CD14-positive monocyte (primary cell): ENCODE measurements around the gene HS6ST3. TPM values are rescaled to one million over a fixed set of nuclear protein-coding genes. Genes with fewer than 3 reads are reported as not detected.
"Not testable (repeated sequence)": the region's sequence is repeated elsewhere in the genome, so short reads cannot be mapped to it uniquely, and the experiment has no call there.

Experiments
- DNase-seq, 3 donors: peaks; one replicate each; pipeline ENCODE4 v3.0.0-alpha.2; 2011 to 2022
- H2AFZ ChIP-seq: 2 replicates; pipeline ENCODE4 v1.6.0; 2012; ENCODE audit warnings: mild to moderate bottlenecking, low read depth, low read length, inconsistent platforms; ENCODE audit not compliant: insufficient read depth, poor library complexity, severe bottlenecking
- H3K27ac ChIP-seq, 2 donors: 1 replicate in 1 of 2; 2 replicates in 1 of 2; pipeline ENCODE4 v1.5.1; 2012 to 2013; ENCODE audit warnings: low read length in 2 of 2, control low read depth in 1 of 2, inconsistent platforms in 1 of 2, low read depth in 1 of 2, mild to moderate bottlenecking in 1 of 2
- H3K27me3 ChIP-seq, 2 donors: one replicate each; pipeline versions ENCODE4 v1.6.0 to v1.6.1; 2011 to 2013; ENCODE audit warnings: low read length in 2 of 2; ENCODE audit not compliant: control insufficient read depth in 2 of 2, insufficient read depth in 2 of 2
- H3K36me3 ChIP-seq, 2 donors: replicated peaks in 1 of 2; 1 replicate in 1 of 2; 2 replicates in 1 of 2; pipeline versions ENCODE4 v1.5.1 to v1.6.1; 2012 to 2013; ENCODE audit warnings: low read length in 2 of 2, control low read depth in 1 of 2, inconsistent platforms in 1 of 2, mild to moderate bottlenecking in 1 of 2; ENCODE audit not compliant: insufficient read depth in 2 of 2, control insufficient read depth in 1 of 2
- H3K4me1 ChIP-seq, 2 donors: 1 replicate in 1 of 2; 2 replicates in 1 of 2; pipeline versions ENCODE4 v1.5.1 to v1.6.1; 2012 to 2013; ENCODE audit warnings: low read length in 2 of 2, control low read depth in 1 of 2, inconsistent platforms in 1 of 2, mild to moderate bottlenecking in 1 of 2, moderate library complexity in 1 of 2; ENCODE audit not compliant: insufficient read depth in 2 of 2, control insufficient read depth in 1 of 2
- H3K4me2 ChIP-seq: replicated peaks from 2 replicates; pipeline ENCODE3; 2012; ENCODE audit warnings: low read length, moderate library complexity, mild to moderate bottlenecking; ENCODE audit not compliant: poor library complexity, severe bottlenecking; ENCODE audit errors: extremely low read depth
- H3K4me3 ChIP-seq, 3 experiments: fragments of 200-600 bp in 1 of 3; sonication (generic) in 1 of 3; replicated peaks in 1 of 3; 1 replicate in 2 of 3; 2 replicates in 1 of 3; pipeline ENCODE4 v1.5.1; 2011 to 2013; ENCODE audit warnings: low read length in 3 of 3, mild to moderate bottlenecking in 3 of 3, control low read depth in 2 of 3, low read depth in 2 of 3, inconsistent platforms in 1 of 3, moderate library complexity in 1 of 3
- H3K79me2 ChIP-seq: 2 replicates; pipeline ENCODE4 v1.6.0; 2012; ENCODE audit warnings: mild to moderate bottlenecking, control low read depth, inconsistent platforms, low read length, moderate library complexity; ENCODE audit not compliant: insufficient read depth
- H3K9ac ChIP-seq: 2 replicates; pipeline ENCODE4 v1.6.0; 2017; ENCODE audit warnings: low read length, mild to moderate bottlenecking; ENCODE audit not compliant: insufficient read depth, poor library complexity, severe bottlenecking
- H3K9me3 ChIP-seq, 2 donors: replicated peaks in 1 of 2; 1 replicate in 1 of 2; 2 replicates in 1 of 2; pipeline versions ENCODE4 v1.5.1 to v1.6.1; 2012 to 2013; ENCODE audit warnings: low read length in 2 of 2, control low read depth in 1 of 2; ENCODE audit not compliant: control insufficient read depth in 1 of 2, insufficient read depth in 1 of 2
- H4K20me1 ChIP-seq: 2 replicates; pipeline ENCODE4 v1.6.0; 2012; ENCODE audit warnings: mild to moderate bottlenecking, low read length, control low read depth, moderate library complexity; ENCODE audit not compliant: insufficient read depth
- H3K27ac Mint-ChIP-seq, 7 donors: one replicate each; pipeline ENCODE4 v1.8.0; 2020; ENCODE audit warnings: mild to moderate bottlenecking in 7 of 7, mixed read lengths in 7 of 7, moderate library complexity in 6 of 7, inconsistent platforms in 2 of 7
- H3K27me3 Mint-ChIP-seq, 3 donors: one replicate each; pipeline ENCODE4 v1.8.0; 2021 to 2022; ENCODE audit warnings: low read depth in 3 of 3, mild to moderate bottlenecking in 3 of 3, mixed read lengths in 3 of 3, moderate library complexity in 3 of 3, inconsistent platforms in 1 of 3
- H3K36me3 Mint-ChIP-seq, 2 donors: one replicate each; pipeline ENCODE4 v1.8.0; 2020; ENCODE audit warnings: mixed read lengths in 2 of 2, inconsistent platforms in 1 of 2, mild to moderate bottlenecking in 1 of 2
- H3K4me1 Mint-ChIP-seq: one replicate; pipeline ENCODE4 v1.8.0; 2020; ENCODE audit warnings: mild to moderate bottlenecking, mixed read lengths
- H3K4me3 Mint-ChIP-seq, 2 donors: one replicate each; pipeline ENCODE4 v1.8.0; 2020; ENCODE audit warnings: mild to moderate bottlenecking in 2 of 2, mixed read lengths in 2 of 2, moderate library complexity in 1 of 2
- H3K9me3 Mint-ChIP-seq, 7 donors: one replicate each; pipeline ENCODE4 v1.8.0; 2020 to 2022; ENCODE audit warnings: mixed read lengths in 7 of 7, mild to moderate bottlenecking in 6 of 7, moderate library complexity in 6 of 7, inconsistent platforms in 2 of 7
- CTCF ChIP-seq: fragments of 200-600 bp; IDR thresholded peaks from one replicate; pipeline ENCODE4 v1.8.0; 2022; ENCODE audit warnings: antibody characterized with exemption, mild to moderate bottlenecking
- WGBS: methylation state at CpG from one replicate; pipeline ENCODE4 v1.1.5; 2013; ENCODE audit warnings: missing lambda C conversion rate; ENCODE audit not compliant: insufficient coverage; 5-methylcytosine and 5-hydroxymethylcytosine counted together
- intact Hi-C, 2 donors: fragments of 100-400 bp; cut with micrococcal nuclease; formaldehyde crosslinking; loops; one replicate each; pipeline versions ENCODE4 v1.15.0 to v1.15.1; 2023
- polyA plus RNA-seq, 3 donors: library from polyadenylated mRNA; depleted of rRNA in 1 of 3; unstranded in 2 of 3; stranded (reverse) in 1 of 3; fragments of 300-500 nt in 2 of 3; fragments of >200 nt in 1 of 3; fragmentation: Illumina TruSeq in 2 of 3; gene quantifications; 1 replicate in 2 of 3; 2 replicates in 1 of 3; pipeline ENCODE4 v1.2.3, GENCODE V29; 2012 to 2021

HS6ST3 gene
- polyA plus RNA-seq, 3 donors, result not detected

- H3K4me3 Mint-ChIP-seq, result no peak overlapping the region
- 93% methylated on average over 4 of the region's 4 CpGs for WGBS
- intact Hi-C loops, result no loop called here
These were observed 19.2 kb downstream of the HS6ST3 start for GRCh38 chr13:96109125-96109524.

GRCh38 chr13:96112936-96113335 lies 23.0 kb downstream of the HS6ST3 start:
- WGBS, result 83% methylated on average over 2 of the region's 2 CpGs
- H3K4me1 Mint-ChIP-seq, result peaks cover 5% of the 10 kb centered on the region
- peaks cover 5 to 20% (median 15%) of the 10 kb centered on the region in 7 donors for H3K9me3 Mint-ChIP-seq
- H3K4me2 ChIP-seq, result no peak overlapping the region
- DNase-seq, result no peak
- H4K20me1 ChIP-seq, result no peaks in the 10 kb centered on the region
- intact Hi-C loops, result no loop called here
- no peaks in the 10 kb centered on the region for H3K4me1 ChIP-seq
- H3K9me3 ChIP-seq, result peaks cover 0 to 6% of the 10 kb centered on the region in 2 donors
- no peak overlapping the region for H3K27ac ChIP-seq
- H2AFZ ChIP-seq, result no peak overlapping the region
- H3K27me3 Mint-ChIP-seq, result peaks cover 1 to 6% (median 4%) of the 10 kb centered on the region in 3 donors
- no peaks in the 10 kb centered on the region for H3K36me3 ChIP-seq
- no peak overlapping the region for H3K4me3 ChIP-seq
- H3K36me3 Mint-ChIP-seq, result no peaks in the 10 kb centered on the region
- H3K27ac Mint-ChIP-seq, result no peak overlapping the region
- TF ChIP-seq CTCF, result no peak
- no peaks in the 10 kb centered on the region for H3K79me2 ChIP-seq
- no peaks in the 10 kb centered on the region for H3K27me3 ChIP-seq
- no peak overlapping the region for H3K9ac ChIP-seq
- H3K4me3 Mint-ChIP-seq, result no peak overlapping the region

More at GRCh38 chr13:96109125-96109524, 19.2 kb downstream of the HS6ST3 start:
- Histone ChIP-seq H3K27ac (no peak overlapping the region), H3K4me3 (no peak overlapping the region), H4K20me1 (no peaks in the 10 kb centered on the region), H3K27me3 (no peaks in the 10 kb centered on the region), H3K9ac (no peak overlapping the region), H3K9me3 (peaks cover 8 to 11% of the 10 kb centered on the region in 2 donors), H3K4me2 (no peak overlapping the region), H3K36me3 (no peaks in the 10 kb centered on the region), H3K79me2 (no peaks in the 10 kb centered on the region), H2AFZ (no peak overlapping the region), H3K4me1 (no peaks in the 10 kb centered on the region)
- peaks cover 4 to 10% (median 6%) of the 10 kb centered on the region in 3 donors for H3K27me3 Mint-ChIP-seq
- H3K36me3 Mint-ChIP-seq, result no peaks in the 10 kb centered on the region
- no peaks in the 10 kb centered on the region for H3K4me1 Mint-ChIP-seq
- no peak overlapping the region for H3K27ac Mint-ChIP-seq
- no peak for DNase-seq
- H3K9me3 Mint-ChIP-seq, result peaks cover 20 to 35% (median 26%) of the 10 kb centered on the region in 7 donors
- TF ChIP-seq CTCF, result no peak

GRCh38 chr13:96115368-96115767 lies 25.5 kb downstream of the HS6ST3 start:
- H3K9me3 Mint-ChIP-seq, H3K4me2 ChIP-seq, H4K20me1 ChIP-seq, H3K79me2 ChIP-seq, H3K9me3 ChIP-seq, H2AFZ ChIP-seq, intact Hi-C loops, H3K36me3 ChIP-seq, H3K9ac ChIP-seq, H3K36me3 Mint-ChIP-seq, H3K27me3 ChIP-seq, H3K4me3 ChIP-seq, DNase-seq, H3K27ac Mint-ChIP-seq, H3K27me3 Mint-ChIP-seq, H3K4me1 Mint-ChIP-seq, H3K27ac ChIP-seq, H3K4me1 ChIP-seq, H3K4me3 Mint-ChIP-seq: not testable (repeated sequence)
- no CpG with 5 or more reads among the region's 2 CpGs for WGBS
